HG02852 (cell line): ENCODE results near the gene MAP2.
"Not testable (repeated sequence)": the region's sequence is repeated elsewhere in the genome, so short reads cannot be mapped to it uniquely, and the experiment has no call there.

Experiments used
- ATAC-seq: cut with Tn5 transposase; IDR thresholded peaks from one replicate; pipeline ENCODE4 v1.9.1; 2021; ENCODE audit warnings: mild to moderate bottlenecking, moderate library complexity; ENCODE audit not compliant: unreplicated experiment

The MAP2 gene

DNA sequence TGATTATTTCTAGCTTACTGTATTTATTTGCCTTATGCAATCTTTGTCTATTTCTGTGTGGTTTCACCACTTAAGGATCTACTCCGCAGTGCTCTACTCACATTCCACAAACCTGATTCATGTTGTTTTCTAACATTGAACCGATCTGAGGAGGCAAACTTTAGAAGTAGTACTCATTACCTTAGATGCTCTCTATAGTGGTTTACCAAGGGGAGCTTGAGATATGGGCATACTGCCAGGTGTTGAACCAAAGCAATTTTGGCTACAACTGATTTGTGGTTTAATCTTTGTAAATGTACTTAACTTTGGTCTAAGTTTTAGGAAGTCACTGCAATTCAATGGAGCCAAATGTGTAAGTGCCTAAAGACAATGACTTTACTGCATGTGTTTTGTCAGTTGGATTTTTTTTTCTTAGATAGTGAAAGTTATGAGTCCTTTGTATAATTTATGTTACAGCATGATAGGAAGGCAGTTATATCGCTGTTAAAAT, 50.1 kb downstream of the MAP2 start:
- no peak for ATAC-seq

DNA sequence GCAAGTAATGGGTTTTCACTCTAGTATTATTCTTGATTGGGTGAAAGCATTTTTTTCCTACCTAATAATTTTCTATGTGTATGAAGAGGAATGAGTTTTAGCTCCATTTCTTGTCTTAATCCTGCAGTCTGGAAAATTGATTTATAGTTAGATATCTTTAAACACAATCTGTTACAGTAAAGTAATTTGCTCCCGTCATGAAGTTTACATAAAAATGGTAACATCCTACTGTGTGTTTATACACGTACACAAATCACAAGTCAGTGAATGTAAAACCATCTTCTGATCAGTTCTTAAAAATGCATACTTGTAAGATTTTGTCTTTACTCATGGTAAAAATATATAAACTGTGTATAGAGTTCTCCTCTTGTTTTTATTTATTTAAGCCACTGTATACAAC, 51.1 kb downstream of the MAP2 start:
- no peak for ATAC-seq

DNA sequence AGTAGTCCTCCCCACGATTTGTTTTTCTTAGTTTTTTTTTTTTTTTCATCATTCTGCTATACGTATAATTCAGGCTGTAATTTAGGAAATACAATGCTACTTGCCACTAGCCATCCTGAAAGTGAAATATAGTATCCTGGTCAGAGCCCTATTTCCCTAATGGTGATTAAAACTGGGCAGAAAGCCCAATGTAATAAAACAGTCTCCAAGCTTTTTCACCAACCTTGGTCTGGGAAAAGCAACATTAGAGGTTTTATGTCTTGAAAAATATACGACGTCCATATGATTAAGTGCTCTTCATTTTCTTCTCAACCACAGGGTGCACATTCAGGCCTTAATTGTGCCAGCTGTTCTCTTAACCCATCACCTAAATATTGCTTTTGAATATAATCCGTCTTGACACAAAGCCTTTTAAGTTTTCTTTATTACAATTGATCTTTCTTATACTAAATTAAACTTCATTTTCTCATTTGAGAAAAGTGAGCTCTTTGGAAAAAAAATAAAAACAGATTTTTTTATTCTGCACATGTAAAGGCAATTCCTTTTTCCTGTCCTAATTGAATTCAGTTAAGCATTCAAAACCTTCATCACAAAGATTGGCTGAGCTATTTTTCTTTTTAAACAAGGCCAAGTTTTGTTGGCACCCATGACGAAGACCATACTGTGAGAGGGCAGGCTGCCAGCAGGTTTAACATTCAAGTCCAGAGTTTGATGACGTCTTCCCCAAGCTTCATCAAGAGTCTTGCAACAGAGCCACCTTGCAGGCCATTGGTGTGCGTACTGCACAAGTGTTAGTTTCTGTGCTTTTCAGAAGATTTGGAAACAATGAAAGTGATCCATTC, 52.7 kb downstream of the MAP2 start:
- ATAC-seq, result no peak

DNA sequence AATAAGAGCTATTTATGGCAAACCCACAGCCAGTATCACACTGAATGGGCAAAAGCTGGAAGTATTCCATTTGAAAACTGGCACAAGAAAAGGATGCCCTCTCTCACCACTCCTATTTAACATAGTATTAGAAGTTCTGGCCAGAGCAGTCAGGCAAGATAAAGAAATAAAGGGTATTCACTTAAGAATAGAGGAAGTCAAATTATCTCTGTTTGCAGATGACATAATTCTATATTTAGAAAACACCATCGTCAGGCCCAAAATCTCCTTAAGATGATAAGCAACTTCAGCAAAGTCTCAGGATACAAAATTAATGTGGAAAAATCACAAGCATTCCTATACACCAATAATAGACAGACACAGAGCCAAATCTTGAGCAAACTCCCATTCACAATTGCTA, 68.4 kb downstream of the MAP2 start:
- not testable (repeated sequence) for ATAC-seq

DNA sequence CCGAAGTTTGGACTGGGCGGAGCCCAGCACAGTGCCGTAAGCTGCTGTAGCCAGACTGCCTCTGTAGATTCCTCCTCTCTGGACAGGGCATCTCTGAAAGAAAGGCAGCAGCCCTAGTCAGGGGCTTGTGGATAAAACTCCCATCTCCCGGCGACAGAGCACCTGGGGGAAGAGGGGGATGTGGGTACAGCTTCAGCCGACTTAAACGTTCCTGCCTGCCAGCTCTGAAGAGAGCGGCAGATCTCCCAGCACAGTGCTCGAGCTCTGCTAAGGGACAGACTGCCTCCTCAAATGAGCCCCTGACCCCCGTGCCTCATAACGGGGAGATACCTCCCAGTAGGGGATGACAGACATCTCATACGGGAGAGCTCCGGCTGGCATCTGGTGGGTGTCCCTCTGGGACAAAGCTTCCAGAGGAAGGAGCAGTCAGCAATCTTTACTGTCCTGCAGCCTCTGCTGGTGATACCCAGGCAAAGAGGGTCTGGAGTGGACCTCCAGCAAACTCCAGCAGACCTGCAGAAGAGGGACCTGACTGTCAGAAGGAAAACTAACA, 71.3 kb downstream of the MAP2 start:
- ATAC-seq, result not testable (repeated sequence)

DNA sequence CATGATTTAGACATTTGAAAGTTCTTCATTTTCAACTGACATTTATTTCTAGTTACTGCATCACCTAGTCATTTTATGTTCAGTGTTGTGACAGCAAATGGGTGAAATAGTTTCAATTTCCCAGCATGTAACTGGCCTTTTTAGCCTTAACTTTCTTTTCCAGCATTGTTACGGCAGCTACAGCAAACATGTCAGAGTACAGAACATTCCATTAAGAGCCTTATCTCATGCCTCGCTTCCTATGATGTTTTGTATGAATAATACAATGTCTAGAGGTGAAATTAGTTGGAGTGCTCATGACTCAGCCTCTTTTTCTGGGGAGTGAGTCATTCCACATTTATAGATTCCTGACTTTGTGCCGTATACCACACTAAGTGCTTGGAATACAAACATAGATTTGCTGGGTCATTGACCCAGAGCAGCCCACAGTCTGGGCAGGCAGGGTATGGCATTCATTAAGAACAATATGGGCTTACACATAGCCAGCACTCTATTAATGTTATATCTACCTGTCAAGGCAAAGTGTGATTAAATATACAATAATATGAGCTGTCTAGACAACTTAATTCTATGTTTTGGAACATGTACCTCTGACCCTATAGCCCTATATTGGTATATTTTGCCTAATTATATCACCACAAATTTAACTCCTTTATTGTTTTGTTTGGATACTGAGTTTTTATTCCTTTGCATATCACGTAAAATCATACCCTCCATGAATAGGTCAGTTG, 72.2 kb downstream of the MAP2 start:
- ATAC-seq, result no peak

DNA sequence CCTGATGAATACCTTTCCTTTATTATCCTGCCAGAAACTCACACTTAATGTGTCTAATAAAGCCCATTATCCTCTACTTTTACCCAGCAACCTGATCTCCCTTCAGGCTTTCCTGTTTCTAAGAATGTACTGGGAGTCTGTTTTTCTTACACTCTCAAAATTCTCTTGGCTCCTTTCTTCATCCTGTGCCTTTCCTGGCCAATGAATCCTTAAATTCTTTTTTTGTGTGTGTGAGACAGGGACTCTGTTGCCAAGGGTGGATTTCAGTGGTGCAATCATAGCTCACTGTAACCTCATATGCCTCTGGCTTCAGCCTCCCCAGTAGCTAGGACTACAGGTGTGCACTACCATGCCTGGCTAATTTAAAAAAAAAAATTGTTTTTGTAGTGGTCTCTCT, 72.7 kb downstream of the MAP2 start:
- no peak for ATAC-seq

DNA sequence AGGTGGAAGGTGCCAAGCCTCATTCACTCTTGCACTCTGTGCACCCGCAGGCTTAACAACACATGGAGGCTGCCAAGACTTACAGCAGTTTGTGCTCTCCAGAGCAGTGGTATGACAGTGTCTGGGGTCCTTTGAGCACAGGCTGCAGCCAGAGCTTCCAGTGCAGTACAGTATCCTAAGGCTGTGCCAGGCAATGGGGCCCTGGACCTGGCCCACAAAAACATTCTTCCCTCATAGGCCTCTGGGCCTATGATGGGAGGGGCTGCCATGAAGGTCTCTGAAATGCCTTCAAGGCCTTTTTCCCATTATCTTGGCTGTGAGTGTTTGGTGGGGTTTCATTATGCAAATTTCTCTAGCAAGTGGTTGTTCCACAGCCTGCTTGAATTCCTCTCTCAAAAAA, 74.8 kb downstream of the MAP2 start:
- ATAC-seq, result no peak

DNA sequence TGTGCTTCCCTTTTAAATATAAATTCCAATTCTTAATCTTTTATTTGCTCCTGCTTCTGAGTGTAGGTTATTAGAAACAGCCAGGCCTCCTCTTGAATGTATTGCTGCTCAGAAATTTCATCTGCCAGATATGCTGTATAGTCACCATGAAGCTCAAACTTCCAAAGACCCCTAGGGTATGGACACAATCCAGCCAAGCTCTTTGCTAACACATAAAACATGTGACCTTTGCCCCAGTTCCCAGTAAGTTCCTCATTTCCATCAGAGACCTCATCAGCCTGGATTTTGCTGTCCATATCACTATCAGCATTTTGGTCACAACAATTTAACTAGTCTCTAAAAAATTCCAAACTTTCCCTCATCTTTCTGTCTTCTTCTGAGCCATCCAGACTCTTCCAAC, 75.2 kb downstream of the MAP2 start:
- no peak for ATAC-seq

DNA sequence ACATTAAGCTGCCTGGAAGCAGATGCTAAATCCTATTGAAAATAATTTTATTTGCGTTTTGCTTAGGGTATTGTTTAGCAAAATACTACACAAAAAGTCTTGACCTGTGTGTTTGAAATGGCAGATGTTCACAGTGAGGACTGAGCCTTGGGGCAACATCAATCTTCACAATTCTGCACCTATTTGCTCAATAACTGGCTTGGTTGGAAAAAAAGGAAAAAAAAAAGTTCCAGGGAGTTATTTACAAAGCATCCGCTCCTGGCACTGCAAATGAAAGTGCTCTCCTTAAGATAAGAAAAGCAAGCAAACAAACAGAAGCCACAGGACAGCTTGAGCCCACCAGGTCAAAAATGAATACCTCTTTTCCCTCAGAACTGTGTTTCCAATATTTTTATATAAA, 77.7 kb downstream of the MAP2 start:
- ATAC-seq, result no peak

DNA sequence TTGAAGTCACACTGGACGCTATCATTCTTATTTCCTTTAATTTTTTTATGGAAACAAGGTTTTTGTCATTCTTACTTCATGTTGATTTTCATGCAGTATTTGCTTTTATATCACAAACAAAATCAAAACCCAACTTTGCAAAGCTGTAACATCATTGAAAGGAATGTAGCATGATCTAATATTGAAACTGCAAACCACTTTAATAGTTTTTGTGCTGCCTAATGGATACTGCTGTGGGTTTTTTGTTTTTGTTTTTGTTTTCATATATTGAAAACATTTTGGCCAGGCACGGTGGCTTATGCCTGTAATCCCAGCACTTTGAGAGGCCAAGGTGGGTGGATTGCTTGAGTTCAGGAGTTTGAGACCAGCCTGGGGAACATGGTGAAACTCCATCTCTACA, 81.6 kb downstream of the MAP2 start:
- ATAC-seq, result peak; percentile 43

DNA sequence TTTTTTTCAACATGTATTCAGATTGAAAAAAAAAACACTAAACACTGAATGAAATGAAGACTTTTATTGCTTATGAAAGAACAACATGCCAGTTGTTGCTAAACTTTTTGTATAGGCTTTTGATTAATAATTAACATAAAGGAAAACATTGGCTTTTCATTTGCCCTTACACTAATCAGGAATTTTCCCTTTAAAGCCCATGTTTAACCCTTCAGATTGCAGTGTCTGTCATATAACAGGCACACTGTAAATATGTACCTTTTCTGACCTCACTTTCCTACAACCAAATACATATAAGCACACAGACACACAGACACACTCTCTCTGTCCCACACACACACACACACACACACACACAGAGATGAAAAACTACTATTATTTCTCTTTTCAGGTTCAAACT, 84.4 kb downstream of the MAP2 start:
- no peak for ATAC-seq

DNA sequence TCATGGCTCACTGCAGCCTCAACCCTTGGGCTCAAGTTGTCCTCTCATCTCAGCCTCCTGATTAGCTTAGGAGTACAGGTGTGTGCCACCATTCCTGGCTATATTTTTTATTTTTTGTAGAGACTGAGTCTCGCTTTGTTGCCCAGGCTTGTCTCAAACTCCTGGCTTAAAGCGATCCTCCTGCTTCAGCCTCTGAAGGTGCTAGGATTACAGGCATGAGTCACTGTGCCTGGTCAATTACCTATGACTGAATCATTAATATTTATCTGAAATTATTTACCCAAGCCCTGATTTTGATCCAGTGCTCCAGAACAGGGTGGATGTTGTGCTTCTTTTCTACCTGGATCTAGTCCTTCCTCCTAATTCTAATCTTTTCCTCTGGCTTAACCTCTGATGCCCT, 87.8 kb downstream of the MAP2 start:
- no peak for ATAC-seq

DNA sequence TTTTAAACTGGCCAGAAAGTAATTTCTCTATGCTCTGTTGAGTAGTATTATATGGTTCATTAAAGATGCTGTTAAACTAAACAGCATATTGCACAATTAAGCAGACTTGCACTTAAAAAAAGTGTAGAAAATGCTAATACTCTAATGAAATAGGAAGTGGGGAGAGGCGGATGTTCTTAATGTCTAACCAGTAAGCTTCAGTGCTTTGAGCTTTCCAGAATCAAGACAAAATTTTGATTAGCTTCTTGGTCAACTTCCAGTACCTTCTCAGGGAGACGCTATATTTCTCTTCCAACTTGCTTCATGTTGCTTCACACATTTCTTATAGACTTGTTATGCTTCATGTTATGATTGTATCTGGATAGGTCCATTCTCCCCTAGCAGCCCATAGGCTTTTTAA, 89.1 kb downstream of the MAP2 start:
- no peak for ATAC-seq

DNA sequence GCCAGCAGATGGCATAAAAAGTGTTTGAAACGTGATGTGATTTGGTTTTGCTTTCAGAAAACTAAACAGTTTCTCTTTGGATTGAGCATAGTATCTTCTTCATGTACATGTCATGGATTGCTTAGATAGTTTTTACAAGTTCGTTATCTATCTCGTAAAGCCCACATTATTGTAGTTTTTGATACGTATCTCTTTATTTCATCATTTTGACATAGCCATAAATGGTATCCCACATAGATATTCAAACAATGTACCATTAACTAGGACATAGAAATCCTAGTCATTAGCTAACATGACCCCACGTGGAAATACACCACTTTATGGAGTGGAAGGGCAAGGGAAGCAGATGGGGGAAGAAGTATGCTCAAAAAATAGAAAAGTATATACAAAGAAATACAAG, 93.6 kb downstream of the MAP2 start:
- ATAC-seq, result no peak

DNA sequence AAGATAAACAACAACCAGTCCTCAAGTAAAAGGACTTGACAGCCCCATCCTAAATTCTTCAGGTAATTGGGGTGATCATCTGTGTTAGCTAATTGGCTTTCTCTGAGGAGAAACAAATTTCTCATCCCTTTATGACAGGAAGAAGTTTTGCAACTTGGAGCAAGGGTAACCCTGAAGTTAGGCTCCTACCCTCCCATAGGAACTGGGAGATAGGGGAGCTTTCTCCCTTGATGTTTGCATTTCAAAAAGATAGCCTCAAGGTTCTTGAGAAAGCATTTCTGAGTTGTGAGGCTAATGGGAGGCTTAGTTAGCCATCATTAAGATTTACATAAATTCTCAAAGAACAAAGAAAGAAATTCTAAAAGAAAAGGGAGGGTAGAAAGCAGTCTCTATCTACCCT, 95.4 kb downstream of the MAP2 start:
- no peak for ATAC-seq

DNA sequence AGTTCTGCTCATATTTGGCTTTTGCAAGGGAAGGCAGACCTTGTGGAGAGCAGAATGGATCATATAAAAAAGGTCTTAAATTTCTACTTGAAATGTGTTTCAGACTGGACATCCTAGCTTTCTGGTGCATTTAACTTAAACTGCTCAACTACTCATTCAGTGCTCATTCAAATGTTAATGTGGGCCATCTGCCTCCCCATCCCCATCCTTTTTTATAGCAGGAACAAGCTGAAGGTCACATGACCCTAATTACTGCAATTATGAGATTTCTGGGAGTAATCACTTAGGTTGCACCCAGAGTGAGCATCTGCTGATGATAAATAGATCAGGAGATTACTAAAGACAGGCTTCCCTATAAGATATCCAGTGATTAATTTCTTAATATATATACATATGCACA, 96.1 kb downstream of the MAP2 start:
- no peak for ATAC-seq

DNA sequence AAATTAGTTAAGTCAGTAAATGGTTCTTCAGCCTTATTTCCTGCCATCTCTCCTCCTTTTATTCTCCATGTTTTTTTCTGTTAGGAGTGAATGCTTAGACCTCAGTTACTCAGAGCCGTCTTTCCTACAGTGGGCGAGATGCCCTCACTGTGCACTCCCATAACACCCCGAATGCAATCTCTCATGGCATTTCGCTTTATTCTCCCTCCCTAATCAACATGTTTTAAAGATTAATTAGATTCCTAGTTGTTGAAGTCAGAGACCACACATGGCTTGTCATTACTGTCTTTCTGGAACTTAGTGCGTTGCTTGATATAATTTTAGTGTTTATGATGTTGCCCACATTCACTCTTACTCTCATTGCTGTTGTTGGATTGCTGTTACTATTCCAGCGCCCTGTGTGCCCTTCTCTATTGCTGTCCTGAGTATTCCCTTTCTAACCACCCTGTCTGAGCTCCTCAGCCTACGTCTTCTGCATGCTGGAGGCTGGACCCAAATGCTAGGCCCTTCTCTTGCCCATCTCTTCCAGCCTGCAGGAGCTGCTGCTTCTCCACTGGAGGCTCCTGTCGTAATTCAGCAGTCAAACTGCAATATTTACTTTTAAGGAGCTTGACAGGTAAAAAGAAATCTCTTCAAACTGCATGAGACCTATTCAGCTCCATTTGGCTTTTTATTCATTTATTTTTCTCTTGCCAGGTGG, 99.3 kb downstream of the MAP2 start:
- no peak for ATAC-seq

DNA sequence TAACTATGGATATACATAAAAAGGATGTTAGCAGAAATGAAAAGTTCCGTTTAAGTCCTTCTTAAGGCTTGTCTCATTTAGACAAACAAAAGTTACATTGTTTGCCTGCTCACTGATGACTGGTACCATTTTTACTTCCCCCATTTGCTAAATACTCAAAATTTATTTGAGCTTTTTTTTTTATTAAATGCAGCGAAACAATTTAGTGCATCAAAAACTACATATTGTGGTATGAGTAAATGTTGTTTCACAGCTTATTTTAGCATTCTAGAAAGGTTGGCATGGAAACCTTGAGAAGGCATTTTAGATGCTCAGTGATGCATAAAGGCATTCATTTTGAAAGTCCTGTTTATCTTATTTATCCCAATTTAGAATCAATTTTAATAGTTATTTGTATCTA, 100.0 kb downstream of the MAP2 start:
- ATAC-seq, result peak; percentile 54

DNA sequence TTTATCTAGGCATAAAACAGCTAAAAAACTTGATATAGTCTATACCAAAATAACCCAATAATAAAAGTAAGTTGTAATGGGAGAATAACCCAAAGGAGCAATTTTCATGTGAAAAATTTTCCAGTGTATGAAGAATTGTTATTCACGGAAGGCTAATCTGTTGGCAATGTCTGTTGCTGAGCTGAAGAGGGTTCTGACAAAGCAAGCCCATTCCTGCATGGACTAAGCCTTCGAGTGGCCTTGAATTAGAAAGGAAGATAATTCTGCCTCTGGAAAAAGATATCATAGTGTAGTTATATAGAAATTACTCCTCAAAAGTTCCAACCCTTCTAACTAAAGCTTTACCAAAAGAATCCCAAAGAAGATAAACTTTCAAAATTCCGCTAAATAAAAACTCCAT, 101.5 kb downstream of the MAP2 start:
- ATAC-seq, result no peak

DNA sequence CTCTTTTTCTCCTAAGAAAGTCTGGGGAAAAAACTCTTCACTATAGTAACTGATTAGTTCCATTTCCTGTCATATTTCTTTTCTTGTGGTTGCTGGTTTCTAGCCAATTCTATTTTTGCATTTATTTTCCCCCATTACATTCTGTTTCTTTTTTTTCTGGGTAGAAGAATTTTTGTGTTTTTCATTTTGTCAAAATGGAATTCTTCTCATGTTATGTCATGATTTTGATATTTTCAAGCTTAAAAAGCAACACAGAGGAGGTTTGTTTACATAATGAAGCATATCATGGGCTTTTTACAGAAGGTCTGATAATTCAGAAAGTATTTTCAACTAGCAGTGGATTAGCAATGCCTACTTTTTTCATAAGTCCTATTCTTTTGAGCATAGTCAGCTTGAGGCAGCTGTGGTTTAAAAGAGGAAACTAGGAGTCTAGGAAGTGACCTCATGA, 102.0 kb downstream of the MAP2 start:
- no peak for ATAC-seq
